ENCODE results near the gene ATCAY.

DNA sequence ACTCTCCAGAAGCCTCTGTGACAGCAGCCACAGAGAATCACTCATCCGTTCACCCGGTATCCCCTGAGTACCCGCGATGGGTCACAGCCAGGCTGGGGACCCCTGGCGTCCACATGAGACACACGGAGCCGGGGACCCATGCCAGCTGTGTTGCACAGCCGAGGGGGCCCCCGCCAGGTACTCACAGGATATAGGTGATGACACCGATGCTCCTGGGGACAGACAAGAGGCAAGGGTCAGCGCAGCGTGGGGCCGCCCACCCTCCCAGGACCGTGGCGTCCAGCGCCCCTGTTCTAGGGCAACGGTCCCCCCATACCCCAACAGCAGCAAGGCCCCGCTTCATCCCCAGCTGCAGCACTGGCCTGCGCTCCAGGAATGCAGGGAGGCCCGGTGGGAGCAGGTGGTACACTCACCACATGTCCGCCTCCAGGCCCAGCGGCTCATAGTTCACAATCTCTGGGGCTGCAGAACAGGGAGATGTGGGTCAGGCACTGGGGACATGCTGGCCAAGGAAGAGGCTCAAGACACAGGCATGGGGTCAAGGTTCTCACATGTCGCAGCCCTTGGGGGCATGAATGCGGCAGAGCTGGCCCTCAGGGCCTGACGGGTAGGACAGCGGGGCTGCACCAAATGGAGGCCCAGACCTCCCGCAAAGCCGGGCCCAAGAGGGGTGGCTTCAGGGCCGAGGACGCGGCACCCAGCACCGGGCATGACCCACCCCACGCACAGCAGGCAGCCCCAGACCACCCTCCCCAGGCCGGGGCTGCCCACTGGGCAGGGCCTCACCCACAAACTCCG lies 83.2 kb downstream of the ATCAY start:
- TF ChIP-seq, protein P1, sequence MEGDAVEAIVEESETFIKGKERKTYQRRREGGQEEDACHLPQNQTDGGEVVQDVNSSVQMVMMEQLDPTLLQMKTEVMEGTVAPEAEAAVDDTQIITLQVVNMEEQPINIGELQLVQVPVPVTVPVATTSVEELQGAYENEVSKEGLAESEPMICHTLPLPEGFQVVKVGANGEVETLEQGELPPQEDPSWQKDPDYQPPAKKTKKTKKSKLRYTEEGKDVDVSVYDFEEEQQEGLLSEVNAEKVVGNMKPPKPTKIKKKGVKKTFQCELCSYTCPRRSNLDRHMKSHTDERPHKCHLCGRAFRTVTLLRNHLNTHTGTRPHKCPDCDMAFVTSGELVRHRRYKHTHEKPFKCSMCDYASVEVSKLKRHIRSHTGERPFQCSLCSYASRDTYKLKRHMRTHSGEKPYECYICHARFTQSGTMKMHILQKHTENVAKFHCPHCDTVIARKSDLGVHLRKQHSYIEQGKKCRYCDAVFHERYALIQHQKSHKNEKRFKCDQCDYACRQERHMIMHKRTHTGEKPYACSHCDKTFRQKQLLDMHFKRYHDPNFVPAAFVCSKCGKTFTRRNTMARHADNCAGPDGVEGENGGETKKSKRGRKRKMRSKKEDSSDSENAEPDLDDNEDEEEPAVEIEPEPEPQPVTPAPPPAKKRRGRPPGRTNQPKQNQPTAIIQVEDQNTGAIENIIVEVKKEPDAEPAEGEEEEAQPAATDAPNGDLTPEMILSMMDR (conservative IDR thresholded peaks at IDR 0.05 in 1 of 2, IDR thresholded peaks at IDR 0.05 in 1 of 2; ENCODE audit: extremely low read depth in 1 of 2, insufficient read depth in 1 of 2, low read depth in 1 of 2, low read length in 2 of 2), result no peak
- no peak for TF ChIP-seq EZH2 (IDR thresholded peaks at IDR 0.05; ENCODE audit: borderline replicate concordance, low read length)

All from mammary epithelial cell (primary cell).